Measurements from ENCODE around the gene LMAN2.
"Not testable (repeated sequence)": the region's sequence is repeated elsewhere in the genome, so short reads cannot be mapped to it uniquely, and the experiment has no call there.

The LMAN2 gene

DNA sequence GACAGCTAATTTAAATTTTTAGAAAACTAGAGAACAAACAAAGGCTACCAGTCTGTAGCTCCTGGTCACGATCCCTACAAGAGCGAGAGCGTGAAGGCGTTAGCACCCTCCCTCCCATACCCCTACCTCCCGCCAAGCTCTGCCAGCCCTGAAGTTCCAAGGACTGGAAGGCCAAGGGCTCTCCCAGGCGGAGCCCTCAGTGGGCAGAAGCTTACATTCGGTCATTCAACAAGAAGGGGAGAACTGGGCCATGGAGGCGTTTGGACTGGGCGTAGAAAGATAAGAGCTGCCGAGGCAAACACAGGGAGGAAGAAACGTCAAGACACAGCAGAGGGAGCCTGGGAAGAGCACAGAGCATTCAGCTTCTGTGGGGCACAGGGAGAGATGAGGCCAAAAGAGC is 42.7 kb downstream of the LMAN2 start:
- no peak overlapping the region for H3K4me3 ChIP-seq (ENCODE audit: low read length)
- no peak for DNase-seq (ENCODE audit: low read depth)

DNA sequence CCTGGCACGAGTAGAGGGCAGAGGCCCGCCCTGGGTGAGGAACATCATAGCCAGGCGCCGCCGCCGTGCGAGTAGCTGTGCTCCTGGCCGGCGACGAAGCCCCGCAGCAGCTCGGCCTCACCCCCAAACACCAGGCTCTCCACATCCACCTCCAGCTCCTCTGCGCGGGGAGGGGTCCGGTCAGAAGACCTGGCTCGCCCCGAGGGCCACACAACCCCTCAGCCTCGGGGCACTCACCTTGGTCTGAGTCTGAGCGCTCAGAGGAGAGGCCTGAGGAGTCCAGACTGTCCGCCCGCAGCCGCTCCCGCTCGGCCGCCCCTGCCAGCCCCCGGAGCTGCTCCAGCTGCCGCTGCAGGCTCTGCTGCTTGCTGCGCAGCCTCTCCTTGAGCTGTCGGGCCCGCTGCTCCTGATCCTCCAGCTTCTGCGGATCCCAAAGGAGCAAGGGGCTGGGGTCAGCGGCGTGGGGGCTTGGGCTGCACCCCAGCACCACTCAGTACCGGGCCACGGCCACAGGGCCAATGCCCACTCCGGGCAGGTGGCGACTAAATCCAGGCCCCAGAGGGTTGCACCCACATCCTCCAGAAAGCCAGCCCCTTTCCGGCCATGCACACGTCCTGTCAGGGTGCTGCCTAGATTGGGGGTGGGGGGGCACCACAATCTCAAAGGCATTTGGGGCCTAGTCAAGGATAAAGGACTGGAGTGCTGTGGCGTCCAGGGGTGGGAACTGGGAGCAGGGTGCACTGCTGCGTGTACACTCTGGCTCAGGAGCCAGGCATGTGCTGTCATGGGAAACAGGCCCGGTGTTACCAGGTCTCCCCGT is 43.7 kb downstream of the LMAN2 start:
- DNase-seq (ENCODE audit: low read depth) = no peak
- TF ChIP-seq, protein P1, sequence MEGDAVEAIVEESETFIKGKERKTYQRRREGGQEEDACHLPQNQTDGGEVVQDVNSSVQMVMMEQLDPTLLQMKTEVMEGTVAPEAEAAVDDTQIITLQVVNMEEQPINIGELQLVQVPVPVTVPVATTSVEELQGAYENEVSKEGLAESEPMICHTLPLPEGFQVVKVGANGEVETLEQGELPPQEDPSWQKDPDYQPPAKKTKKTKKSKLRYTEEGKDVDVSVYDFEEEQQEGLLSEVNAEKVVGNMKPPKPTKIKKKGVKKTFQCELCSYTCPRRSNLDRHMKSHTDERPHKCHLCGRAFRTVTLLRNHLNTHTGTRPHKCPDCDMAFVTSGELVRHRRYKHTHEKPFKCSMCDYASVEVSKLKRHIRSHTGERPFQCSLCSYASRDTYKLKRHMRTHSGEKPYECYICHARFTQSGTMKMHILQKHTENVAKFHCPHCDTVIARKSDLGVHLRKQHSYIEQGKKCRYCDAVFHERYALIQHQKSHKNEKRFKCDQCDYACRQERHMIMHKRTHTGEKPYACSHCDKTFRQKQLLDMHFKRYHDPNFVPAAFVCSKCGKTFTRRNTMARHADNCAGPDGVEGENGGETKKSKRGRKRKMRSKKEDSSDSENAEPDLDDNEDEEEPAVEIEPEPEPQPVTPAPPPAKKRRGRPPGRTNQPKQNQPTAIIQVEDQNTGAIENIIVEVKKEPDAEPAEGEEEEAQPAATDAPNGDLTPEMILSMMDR (IDR thresholded peaks at IDR 0.05; ENCODE audit: insufficient read depth, low read depth, low read length, missing control alignments) = no peak
- no peak overlapping the region for H3K4me3 ChIP-seq (ENCODE audit: low read length)

More for the DNA sequence above, 42.7 kb downstream of the LMAN2 start:
- TF ChIP-seq, protein P1 (IDR thresholded peaks at IDR 0.05; ENCODE audit: insufficient read depth, low read depth, low read length, missing control alignments) = no peak

DNA sequence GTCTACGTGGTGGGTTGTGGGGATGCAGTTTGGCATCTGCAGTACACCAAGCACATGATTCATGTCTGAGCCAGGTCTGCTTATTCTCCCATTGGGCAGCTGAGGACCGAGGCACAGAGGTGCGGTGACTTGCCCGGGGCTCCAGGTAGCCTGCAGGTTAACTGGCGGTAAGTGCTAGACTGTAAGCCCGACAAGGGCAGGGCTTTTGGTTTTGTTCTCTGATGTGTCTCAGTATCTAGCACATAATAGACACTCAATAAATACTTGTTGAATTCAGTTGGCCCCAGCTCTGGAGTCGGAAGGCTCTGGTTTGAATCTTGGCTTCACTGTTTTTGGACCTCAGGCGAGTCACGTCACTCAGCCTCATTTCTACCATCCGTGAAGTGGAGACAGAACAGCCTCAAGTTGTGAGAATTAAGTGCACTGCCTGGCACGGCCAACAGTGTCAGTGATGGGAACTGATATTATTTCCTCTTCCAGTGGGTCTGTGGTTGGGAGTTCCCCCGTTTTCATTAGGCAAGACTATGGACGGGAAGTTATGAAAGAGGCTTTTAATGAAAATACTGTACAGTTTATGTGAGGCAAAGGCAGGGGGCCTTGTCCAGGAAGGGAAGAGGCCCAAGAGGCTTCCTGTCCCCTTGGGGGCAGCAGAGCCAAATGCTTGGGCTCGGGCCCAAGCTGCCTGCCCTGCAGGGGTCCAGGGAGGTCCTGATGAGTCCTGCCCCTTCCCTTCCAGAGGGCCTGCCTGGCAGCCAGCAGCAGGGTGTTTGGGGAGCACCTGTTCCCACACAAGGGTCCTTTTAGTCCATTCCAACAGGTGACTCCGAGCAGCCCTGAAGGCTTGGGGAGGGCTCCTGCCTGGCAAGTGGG is 44.6 kb downstream of the LMAN2 start:
- peak; percentile 18 for DNase-seq (ENCODE audit: low read depth)
- TF ChIP-seq, protein P1 (IDR thresholded peaks at IDR 0.05; ENCODE audit: insufficient read depth, low read depth, low read length, missing control alignments) = no peak

DNA sequence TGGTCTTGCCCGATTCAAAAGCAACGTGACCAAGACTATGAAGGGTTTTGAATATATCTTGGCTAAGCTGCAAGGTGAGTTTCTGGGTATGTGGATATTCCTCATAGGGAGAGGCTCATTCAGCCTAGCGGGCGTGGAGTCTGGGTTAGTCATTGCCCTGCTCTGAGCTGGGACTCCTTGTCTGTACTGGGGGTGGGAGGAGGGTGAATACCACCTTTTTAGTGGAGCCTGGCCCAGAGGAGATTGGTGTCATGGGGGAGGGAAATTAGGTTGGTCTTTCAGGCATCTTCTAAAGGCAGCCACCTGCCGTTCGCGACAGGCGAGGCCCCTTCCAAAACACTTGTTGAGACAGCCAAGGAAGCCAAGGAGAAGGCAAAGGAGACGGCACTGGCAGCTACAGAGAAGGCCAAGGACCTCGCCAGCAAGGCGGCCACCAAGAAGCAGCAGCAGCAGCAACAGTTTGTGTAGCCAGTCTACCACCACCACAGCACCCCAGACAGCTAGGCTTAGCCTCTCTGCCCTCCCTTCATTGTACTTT is 45.3 kb downstream of the LMAN2 start:
- DNase-seq (ENCODE audit: low read depth) = peak; percentile 75
- not testable (repeated sequence) for H3K4me3 ChIP-seq (ENCODE audit: low read length)

More for the DNA sequence above, 44.6 kb downstream of the LMAN2 start:
- no peak overlapping the region for H3K4me3 ChIP-seq (ENCODE audit: low read length)

DNA sequence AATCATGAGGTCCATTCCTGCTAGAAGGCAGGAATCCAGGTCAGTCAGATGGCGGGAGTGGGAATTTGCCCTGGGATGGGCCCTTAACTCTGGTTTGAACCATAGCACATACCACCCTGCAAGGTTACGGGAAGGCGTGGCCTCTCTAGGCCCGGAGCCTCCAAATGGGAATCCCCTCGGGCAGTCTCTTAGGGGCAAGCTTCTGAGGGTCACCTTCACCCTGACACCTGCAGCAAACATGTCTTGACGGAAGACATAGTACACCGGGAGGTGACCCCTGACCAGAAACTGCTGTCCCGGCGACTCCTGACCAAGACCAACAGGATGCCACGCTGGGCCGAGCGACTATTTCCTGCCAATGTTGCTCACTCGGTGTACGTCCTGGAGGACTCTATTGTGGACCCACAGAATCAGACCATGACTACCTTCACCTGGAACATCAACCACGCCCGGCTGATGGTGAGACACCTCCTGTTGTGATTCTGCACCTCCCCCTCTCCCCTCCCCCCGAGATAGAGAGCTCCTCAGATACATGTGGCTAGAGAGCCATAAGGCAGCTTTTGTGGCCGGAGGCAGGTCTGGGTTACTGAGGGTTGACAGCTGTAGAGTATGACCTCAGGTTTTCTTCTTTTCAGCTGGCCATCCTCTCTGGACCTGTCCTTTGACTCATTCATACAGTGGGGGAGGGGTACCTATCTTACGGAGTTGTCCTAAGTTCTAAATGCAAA is 46.9 kb downstream of the LMAN2 start:
- TF ChIP-seq, protein P1 (IDR thresholded peaks at IDR 0.05; ENCODE audit: insufficient read depth, low read depth, low read length, missing control alignments) = no peak
- H3K4me3 ChIP-seq (ENCODE audit: low read length) = peak overlapping the region; percentile 89
- peak; percentile 51 for DNase-seq (ENCODE audit: low read depth)

DNA sequence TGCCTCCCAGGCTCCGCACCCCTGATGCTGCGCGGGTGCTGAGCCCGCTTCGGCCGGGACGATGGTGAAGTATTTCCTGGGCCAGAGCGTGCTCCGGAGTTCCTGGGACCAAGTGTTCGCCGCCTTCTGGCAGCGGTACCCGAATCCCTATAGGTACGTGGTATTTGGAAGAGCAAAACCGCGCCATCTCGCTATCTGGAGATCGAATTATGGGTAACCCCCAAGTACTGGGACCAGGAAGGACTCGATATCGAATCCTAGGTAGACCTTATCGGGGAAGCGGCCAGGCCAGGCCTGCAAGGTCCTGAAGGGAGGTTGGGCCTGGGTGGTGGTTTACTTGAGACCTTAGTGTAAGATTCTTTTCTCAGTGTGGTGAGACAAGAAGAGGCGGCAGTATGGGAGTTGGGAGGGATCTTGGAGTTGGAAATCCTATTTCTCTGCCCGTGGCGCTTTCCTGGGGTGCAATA is 47.5 kb downstream of the LMAN2 start:
- DNase-seq (ENCODE audit: low read depth) = no peak

More for the DNA sequence above, 47.5 kb downstream of the LMAN2 start:
- TF ChIP-seq, protein P1 (IDR thresholded peaks at IDR 0.05; ENCODE audit: insufficient read depth, low read depth, low read length, missing control alignments) = no peak
- peak overlapping the region; percentile 89 for H3K4me3 ChIP-seq (ENCODE audit: low read length)

Measured in epithelial cell of esophagus (primary cell).